MCF 10A (cell line): Measurements from ENCODE around the gene ACYP2. TPM values are rescaled to one million over a fixed set of nuclear protein-coding genes. Genes with fewer than 3 reads are reported as not detected.

Source experiments
- BruUV-seq: library from RNA; stranded (reverse); fragments of 400-500 nt; replicated peaks from 2 replicates; lab custom pipeline; 2021; lab: Mats Ljungman, UMichigan
- CTCF ChIA-PET: fragments of 300-600 bp; sonication (Branson Sonifier 250); formaldehyde crosslinking; extraction: SDS; loops from one replicate; lab custom pipeline; 2021; ENCODE audit warnings: antibody characterized with exemption, inconsistent platforms; lab: Yijun Ruan, JAX
- POLR2A ChIA-PET: fragments of 300-600, 350-650 bp; sonication (Branson Sonifier 250); formaldehyde crosslinking; extraction: SDS; loops from one replicate; lab custom pipeline; 2020; ENCODE audit warnings: antibody characterized with exemption, inconsistent platforms; lab: Yijun Ruan, JAX
- DNase-seq: peaks from one replicate; pipeline ENCODE4 v3.0.0-alpha.2; 2018; ENCODE audit not compliant: unreplicated experiment
- H3K27ac Mint-ChIP-seq: one replicate; pipeline ENCODE4 v1.8.0; 2022; ENCODE audit warnings: mild to moderate bottlenecking, low read depth, mixed read lengths; ENCODE audit not compliant: unreplicated experiment
- H3K27me3 Mint-ChIP-seq: one replicate; pipeline ENCODE4 v1.8.0; 2022; ENCODE audit warnings: mixed read lengths; ENCODE audit not compliant: insufficient read depth, unreplicated experiment
- H3K36me3 Mint-ChIP-seq: one replicate; pipeline ENCODE4 v1.8.0; 2022; ENCODE audit warnings: mild to moderate bottlenecking, moderate library complexity, mixed read lengths; ENCODE audit not compliant: insufficient read depth, unreplicated experiment
- H3K4me1 Mint-ChIP-seq: one replicate; pipeline ENCODE4 v1.8.0; 2022; ENCODE audit warnings: mixed read lengths; ENCODE audit not compliant: insufficient read depth, unreplicated experiment
- H3K4me3 Mint-ChIP-seq: one replicate; pipeline ENCODE4 v1.8.0; 2022; ENCODE audit warnings: mild to moderate bottlenecking, moderate library complexity, mixed read lengths; ENCODE audit not compliant: unreplicated experiment
- H3K9me3 Mint-ChIP-seq: one replicate; pipeline ENCODE4 v1.8.0; 2022; ENCODE audit warnings: mixed read lengths; ENCODE audit not compliant: unreplicated experiment
- intact Hi-C: fragments of 100-400 bp; cut with micrococcal nuclease; formaldehyde crosslinking; loops from 2 replicates; pipeline ENCODE4 v1.14.1; 2022
- total RNA-seq: library from RNA; stranded (reverse); gene quantifications from 2 replicates; pipeline ENCODE4 v1.2.3, GENCODE V29; 2022
- TF ChIP-seq, protein P1 (sequence below): fragments of 200-600 bp; IDR thresholded peaks from one replicate; pipeline ENCODE4 v1.8.0; 2022; ENCODE audit warnings: antibody characterized with exemption, mild to moderate bottlenecking; ENCODE audit not compliant: unreplicated experiment

Gene ACYP2
- total RNA-seq, 1 experiment from 2014 or later = 14.3 TPM

- Mint-ChIP-seq H3K4me3 (no peak overlapping the region), H3K27ac (no peak overlapping the region), H3K36me3 (no peaks in the 10 kb centered on the region), H3K9me3 (no peaks in the 10 kb centered on the region), H3K27me3 (no peaks in the 10 kb centered on the region), H3K4me1 (peaks cover 6% of the 10 kb centered on the region)
- CTCF ChIA-PET = interaction anchor here (1.5 kb wide), 1 partner anchor 16 kb away, joined by 4 read pairs; no protein-coding TSS in a partner anchor
- POLR2A ChIA-PET = interaction anchor here (0.6 kb wide), 1 partner anchor 1319 kb away, joined by 3 read pairs; no protein-coding TSS in a partner anchor
- BruUV-seq = no TSS peak
- intact Hi-C loops = no loop called here
- no peak for DNase-seq
- TF ChIP-seq, protein P1, sequence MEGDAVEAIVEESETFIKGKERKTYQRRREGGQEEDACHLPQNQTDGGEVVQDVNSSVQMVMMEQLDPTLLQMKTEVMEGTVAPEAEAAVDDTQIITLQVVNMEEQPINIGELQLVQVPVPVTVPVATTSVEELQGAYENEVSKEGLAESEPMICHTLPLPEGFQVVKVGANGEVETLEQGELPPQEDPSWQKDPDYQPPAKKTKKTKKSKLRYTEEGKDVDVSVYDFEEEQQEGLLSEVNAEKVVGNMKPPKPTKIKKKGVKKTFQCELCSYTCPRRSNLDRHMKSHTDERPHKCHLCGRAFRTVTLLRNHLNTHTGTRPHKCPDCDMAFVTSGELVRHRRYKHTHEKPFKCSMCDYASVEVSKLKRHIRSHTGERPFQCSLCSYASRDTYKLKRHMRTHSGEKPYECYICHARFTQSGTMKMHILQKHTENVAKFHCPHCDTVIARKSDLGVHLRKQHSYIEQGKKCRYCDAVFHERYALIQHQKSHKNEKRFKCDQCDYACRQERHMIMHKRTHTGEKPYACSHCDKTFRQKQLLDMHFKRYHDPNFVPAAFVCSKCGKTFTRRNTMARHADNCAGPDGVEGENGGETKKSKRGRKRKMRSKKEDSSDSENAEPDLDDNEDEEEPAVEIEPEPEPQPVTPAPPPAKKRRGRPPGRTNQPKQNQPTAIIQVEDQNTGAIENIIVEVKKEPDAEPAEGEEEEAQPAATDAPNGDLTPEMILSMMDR = no peak
Measured at GRCh38 chr2:54303631-54304030, 188.2 kb downstream of the ACYP2 start.

DNA sequence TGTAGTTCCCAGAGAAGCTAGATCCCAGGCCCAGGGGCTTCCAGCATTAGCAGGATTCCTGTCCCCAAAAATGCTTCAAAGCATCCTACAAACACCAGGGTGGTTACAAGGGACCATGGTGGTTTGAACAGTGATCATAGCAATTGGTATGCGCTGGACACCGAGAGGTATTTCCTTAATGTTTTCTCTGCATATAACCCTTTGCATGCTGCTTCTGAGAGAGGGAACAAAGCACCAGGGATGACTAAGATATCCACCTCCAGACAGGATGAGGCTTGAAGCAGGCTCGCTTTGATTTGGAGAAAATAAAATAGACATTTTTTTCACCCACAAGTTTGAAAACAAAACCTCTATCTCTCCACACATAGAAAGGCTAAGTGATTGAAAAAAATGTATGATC, 191.1 kb downstream of the ACYP2 start:
- no peaks in the 10 kb centered on the region for H3K36me3 Mint-ChIP-seq
- H3K27ac Mint-ChIP-seq = no peak overlapping the region
- intact Hi-C loops = no loop called here
- CTCF ChIA-PET = interaction anchor here (0.6 to 0.9 kb wide), 2 partner anchors 97 to 105 kb away, joined by 3 to 6 read pairs; no protein-coding TSS in a partner anchor
- no TSS peak for BruUV-seq
- POLR2A ChIA-PET = interaction anchor here (1.4 kb wide), 1 partner anchor 10 kb away, joined by 3 read pairs; no protein-coding TSS in a partner anchor
- peaks cover 6% of the 10 kb centered on the region for H3K4me1 Mint-ChIP-seq
- H3K4me3 Mint-ChIP-seq = no peak overlapping the region
- H3K9me3 Mint-ChIP-seq = no peaks in the 10 kb centered on the region
- peak; percentile 13 for DNase-seq
- no peaks in the 10 kb centered on the region for H3K27me3 Mint-ChIP-seq
- TF ChIP-seq, protein P1 = no peak

DNA sequence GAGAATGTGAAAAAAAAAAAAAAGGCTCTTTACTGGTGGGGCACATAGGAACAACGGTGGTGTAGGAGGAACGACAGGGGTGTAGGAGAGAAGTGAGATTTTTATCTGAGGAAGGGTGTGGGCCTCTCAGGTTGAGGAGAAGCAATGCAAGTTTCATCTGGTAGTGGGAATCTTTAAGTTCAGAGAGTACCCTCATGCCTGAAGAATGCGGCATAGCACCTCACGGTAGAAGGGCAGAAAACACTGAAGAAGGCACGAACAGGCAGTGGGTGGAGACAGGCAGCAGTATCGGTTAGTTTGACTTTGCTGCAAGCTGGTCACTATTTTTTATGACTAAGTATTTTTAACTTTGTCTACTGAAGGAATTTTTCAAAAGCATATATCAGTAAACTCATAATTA, 192.8 kb downstream of the ACYP2 start:
- ChIA-PET POLR2A (no interaction called here), CTCF (interaction anchor here (0.6 kb wide), 1 partner anchor 137 kb away, joined by 3 read pairs; no protein-coding TSS in a partner anchor)
- peaks cover 6% of the 10 kb centered on the region for H3K4me1 Mint-ChIP-seq
- intact Hi-C loops = no loop called here
- DNase-seq = no peak
- no peaks in the 10 kb centered on the region for H3K9me3 Mint-ChIP-seq
- no TSS peak for BruUV-seq
- no peaks in the 10 kb centered on the region for H3K27me3 Mint-ChIP-seq
- no peak overlapping the region for H3K4me3 Mint-ChIP-seq
- no peaks in the 10 kb centered on the region for H3K36me3 Mint-ChIP-seq
- H3K27ac Mint-ChIP-seq = no peak overlapping the region
- TF ChIP-seq, protein P1 = no peak

GRCh38 chr2:54308782-54309181, 193.4 kb downstream of the ACYP2 start:
- POLR2A ChIA-PET = interaction anchor here (0.8 kb wide), 1 partner anchor 20 kb away, joined by 3 read pairs; no protein-coding TSS in a partner anchor
- intact Hi-C loops = no loop called here
- CTCF ChIA-PET = interaction anchor here (0.6 kb wide), 1 partner anchor 193 kb away, joined by 4 read pairs; no protein-coding TSS in a partner anchor

More at GRCh38 chr2:54308782-54309181, 193.4 kb downstream of the ACYP2 start:
- Mint-ChIP-seq H3K4me3 (no peak overlapping the region), H3K36me3 (no peaks in the 10 kb centered on the region), H3K4me1 (peaks cover 6% of the 10 kb centered on the region), H3K9me3 (no peaks in the 10 kb centered on the region), H3K27ac (no peak overlapping the region), H3K27me3 (no peaks in the 10 kb centered on the region)
- BruUV-seq = no TSS peak
- TF ChIP-seq, protein P1 = no peak
- no peak for DNase-seq
